PFSK-1 (cell line): Measurements from ENCODE around the gene CEP83.

Experiments
- FOXP2 ChIP-seq: optimal IDR thresholded peaks from 2 replicates; pipeline ENCODE3; 2011; ENCODE audit warnings: borderline replicate concordance, control low read depth, inconsistent platforms; ENCODE audit not compliant: insufficient read depth; ENCODE audit errors: extremely low read length, extremely low read depth
- POLR2AphosphoS5 ChIP-seq: IDR thresholded peaks from 2 replicates; pipeline ENCODE4 v1.6.1; 2012; ENCODE audit warnings: low read depth, mild to moderate bottlenecking, control low read depth, low read length, moderate library complexity
- REST ChIP-seq, 2 experiments: IDR thresholded peaks; 2 replicates each; pipeline versions ENCODE4 v1.6.1 to v1.8.0; 2011 to 2012; ENCODE audit warnings: low read depth in 2 of 2, low read length in 2 of 2, control low read depth in 1 of 2, inconsistent platforms in 1 of 2, mild to moderate bottlenecking in 1 of 2, moderate library complexity in 1 of 2; ENCODE audit not compliant: insufficient read depth in 1 of 2
- SIN3A ChIP-seq: IDR thresholded peaks from 2 replicates; pipeline ENCODE4 v1.6.1; 2012; ENCODE audit warnings: mild to moderate bottlenecking, low read length, moderate library complexity, borderline replicate concordance; ENCODE audit not compliant: insufficient read depth
- TAF1 ChIP-seq: IDR thresholded peaks from 2 replicates; pipeline ENCODE4 v1.6.1; 2012; ENCODE audit warnings: low read length, control low read depth, borderline replicate concordance; ENCODE audit not compliant: insufficient read depth

CEP83 gene

GRCh38 chr12:94458877-94459727 is 565 bp downstream of the CEP83 start:
- no peak for TF ChIP-seq TAF1
- TF ChIP-seq FOXP2, result no peak
- no peak for TF ChIP-seq REST (IDR thresholded peaks at IDR 0.05; ENCODE audit: insufficient read depth in 1 of 2, low read depth in 2 of 2, low read length in 2 of 2)
- TF ChIP-seq POLR2AphosphoS5, result no peak

GRCh38 chr12:94457311-94457710 is 2.4 kb downstream of the CEP83 start:
- TF ChIP-seq SIN3A, result no peak
- no peak for TF ChIP-seq FOXP2
- no peak for TF ChIP-seq TAF1
- TF ChIP-seq REST (IDR thresholded peaks at IDR 0.05; ENCODE audit: insufficient read depth in 1 of 2, low read depth in 2 of 2, low read length in 2 of 2), result no peak
- no peak for TF ChIP-seq POLR2AphosphoS5

- TF ChIP-seq SIN3A (no peak), TAF1 (no peak), REST (IDR thresholded peaks at IDR 0.05; ENCODE audit: insufficient read depth in 1 of 2, low read depth in 2 of 2, low read length in 2 of 2) (no peak), FOXP2 (no peak), POLR2AphosphoS5 (no peak)
These were observed 14.0 kb downstream of the CEP83 start for GRCh38 chr12:94445662-94446061.

GRCh38 chr12:94437303-94437702 is 22.4 kb downstream of the CEP83 start:
- TF ChIP-seq FOXP2, result no peak
- TF ChIP-seq REST (IDR thresholded peaks at IDR 0.05; ENCODE audit: insufficient read depth in 1 of 2, low read depth in 2 of 2, low read length in 2 of 2), result no peak
- TF ChIP-seq POLR2AphosphoS5, result no peak
- no peak for TF ChIP-seq TAF1
- no peak for TF ChIP-seq SIN3A

GRCh38 chr12:94435511-94435927 is 24.1 kb downstream of the CEP83 start:
- TF ChIP-seq REST (IDR thresholded peaks at IDR 0.05; ENCODE audit: insufficient read depth in 1 of 2, low read depth in 2 of 2, low read length in 2 of 2), result no peak
- no peak for TF ChIP-seq FOXP2
- no peak for TF ChIP-seq SIN3A
- TF ChIP-seq POLR2AphosphoS5, result no peak
- TF ChIP-seq TAF1, result no peak
